CD4-positive, alpha-beta memory T cell (primary cell): ENCODE results near the gene PLK1. TPM values are rescaled to one million over a fixed set of nuclear protein-coding genes. Genes with fewer than 3 reads are reported as not detected.

Experiments
- CTCF ChIA-PET: fragments of 350-600 bp; sonication (Branson Sonifier 250); formaldehyde crosslinking; loops from one replicate; lab custom pipeline; 2021; ENCODE audit warnings: inconsistent platforms; ENCODE audit not compliant: partially characterized antibody; lab: Charles Lee
- POLR2A ChIA-PET: fragments of 350-600 bp; sonication (Branson Sonifier 250); formaldehyde crosslinking; loops from one replicate; lab custom pipeline; 2021; ENCODE audit not compliant: partially characterized antibody; lab: Charles Lee
- DNase-seq, 5 donors: peaks; one replicate each; pipeline versions ENCODE4 v3.0.0 to v3.0.0-alpha.2; 2020 to 2022; ENCODE audit warnings: mixed read lengths in 1 of 5
- H3K27ac ChIP-seq: one replicate; pipeline ENCODE4 v1.7.0; 2013; ENCODE audit warnings: low read depth, low read length
- H3K27me3 ChIP-seq: 2 replicates; pipeline ENCODE4 v1.7.0; 2013; ENCODE audit warnings: mild to moderate bottlenecking, low read length, moderate library complexity; ENCODE audit not compliant: insufficient read depth
- H3K36me3 ChIP-seq: 2 replicates; pipeline ENCODE4 v1.7.0; 2013; ENCODE audit warnings: mild to moderate bottlenecking, low read length, moderate library complexity; ENCODE audit not compliant: insufficient read depth
- H3K4me1 ChIP-seq: 2 replicates; pipeline ENCODE4 v1.7.0; 2013; ENCODE audit warnings: mild to moderate bottlenecking, low read length, moderate library complexity; ENCODE audit not compliant: insufficient read depth
- H3K4me3 ChIP-seq, 2 donors: one replicate each; pipeline ENCODE4 v1.7.0; 2013; ENCODE audit warnings: low read length in 2 of 2, mild to moderate bottlenecking in 1 of 2
- H3K9me3 ChIP-seq, 2 donors: one replicate each; pipeline ENCODE4 v1.7.0; 2013; ENCODE audit warnings: low read length in 2 of 2, control low read depth in 1 of 2; ENCODE audit not compliant: control insufficient read depth in 1 of 2
- H3K27ac Mint-ChIP-seq, 7 donors: one replicate each; pipeline ENCODE4 v1.8.0; 2020 to 2021; ENCODE audit warnings: mixed read lengths in 7 of 7, mild to moderate bottlenecking in 6 of 7, inconsistent platforms in 3 of 7, moderate library complexity in 3 of 7
- H3K27me3 Mint-ChIP-seq, 2 donors: one replicate each; pipeline ENCODE4 v1.8.0; 2020 to 2021; ENCODE audit warnings: mixed read lengths in 2 of 2
- H3K36me3 Mint-ChIP-seq, 2 donors: one replicate each; pipeline ENCODE4 v1.8.0; 2020 to 2021; ENCODE audit warnings: mixed read lengths in 2 of 2, inconsistent platforms in 1 of 2, mild to moderate bottlenecking in 1 of 2
- H3K4me1 Mint-ChIP-seq, 4 donors: one replicate each; pipeline ENCODE4 v1.8.0; 2020 to 2021; ENCODE audit warnings: mixed read lengths in 4 of 4, mild to moderate bottlenecking in 1 of 4
- H3K4me3 Mint-ChIP-seq, 8 donors: one replicate each; pipeline ENCODE4 v1.8.0; 2020 to 2021; ENCODE audit warnings: mixed read lengths in 8 of 8, mild to moderate bottlenecking in 7 of 8, moderate library complexity in 6 of 8, inconsistent platforms in 3 of 8
- H3K9me3 Mint-ChIP-seq, 8 donors: one replicate each; pipeline ENCODE4 v1.8.0; 2020 to 2021; ENCODE audit warnings: mixed read lengths in 8 of 8, mild to moderate bottlenecking in 5 of 8, inconsistent platforms in 3 of 8, moderate library complexity in 1 of 8
- intact Hi-C: fragments of 100-400 bp; cut with micrococcal nuclease; formaldehyde crosslinking; loops from one replicate; pipeline ENCODE4 v1.15.1; 2023
- polyA plus RNA-seq, 2 donors: library from polyadenylated mRNA; unstranded; fragments of 300-500 nt; fragmentation: Illumina TruSeq; gene quantifications; one replicate each; pipeline ENCODE4 v1.2.3, GENCODE V29; 2021
- total RNA-seq, 2 experiments: library from RNA; stranded (reverse); gene quantifications; one replicate each; pipeline ENCODE4 v1.2.3, GENCODE V29; 2021

Gene PLK1
- total and polyA plus RNA-seq, 4 experiments from 2014 or later, result 0.18 to 3.5 (median 3.0) TPM; not detected in 1

DNA sequence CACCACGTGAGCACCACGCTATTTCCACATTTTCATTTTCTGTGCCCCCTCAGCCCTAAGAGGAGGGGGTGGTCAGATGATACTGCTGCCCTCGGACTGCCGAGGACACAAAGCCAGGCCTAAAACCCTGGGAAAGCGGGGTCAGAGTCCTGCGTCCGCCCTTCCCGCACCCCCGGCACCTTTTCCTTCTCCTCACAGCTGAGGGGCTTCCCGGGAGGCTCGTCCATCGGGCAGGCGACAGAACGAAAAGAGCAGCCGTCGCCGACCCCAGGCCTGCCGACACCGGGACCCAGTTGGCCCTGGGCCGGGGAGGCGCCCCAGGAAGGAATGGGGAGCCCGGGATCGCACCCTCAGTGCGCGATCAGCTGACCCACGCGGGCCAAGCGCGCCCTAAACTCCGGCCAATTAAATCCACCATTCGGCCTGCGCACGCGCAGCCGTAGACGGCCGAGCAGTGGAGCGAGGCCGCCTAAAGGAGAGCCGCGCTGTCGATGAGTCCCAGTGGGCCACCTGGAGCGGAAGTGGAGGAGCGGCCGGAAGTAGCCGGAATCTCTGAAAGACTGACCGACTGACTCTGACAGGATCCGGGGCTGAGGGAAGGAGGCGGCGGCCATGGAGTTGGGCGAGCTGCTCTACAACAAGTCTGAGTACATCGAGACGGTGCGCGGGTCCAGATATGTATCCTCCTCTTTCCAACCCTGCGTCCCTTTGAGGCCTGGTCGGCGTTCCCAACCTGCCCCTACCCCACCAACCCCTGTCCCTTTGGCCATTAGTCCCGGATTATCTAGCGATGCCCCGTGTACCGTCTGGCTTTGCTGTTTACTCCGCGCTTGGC, 37.5 kb upstream of the PLK1 start, which contains the start of the genes DCTN5 and PALB2:
DCTN5 (plus strand) TSS at position 536 of the 835 bp plus-strand sequence; CDS start at position 613, 77 bp downstream.
PALB2 (minus strand) TSS at position 380 of the 835 bp plus-strand sequence; CDS start at position 227, 153 bp downstream.
- H3K4me3 ChIP-seq, result peak within 1 kb of the TSS; percentile 82 to 100
- no peaks in the 10 kb centered on the region for H3K9me3 ChIP-seq
- H3K27me3 ChIP-seq, result no peaks in the 10 kb centered on the region
- peak within 1 kb of the TSS; percentile 98 to 100 (median 99) for H3K4me3 Mint-ChIP-seq
- H3K36me3 Mint-ChIP-seq, result peaks cover 21 to 41% of the 10 kb centered on the region in 2 donors
- H3K36me3 ChIP-seq, result peaks cover 6% of the 10 kb centered on the region
- intact Hi-C loops, result loop anchor here (1.0 kb wide), 3 partner anchors 45 to 898 kb away; partner anchors contain the start of genes EARS2, NDUFAB1, RBBP6 and UBFD1
- CTCF ChIA-PET, result interaction anchor here (1.0 kb wide), 1 partner anchor 37 kb away, joined by 3 read pairs; no protein-coding TSS in a partner anchor
- no peaks in the 10 kb centered on the region for H3K9me3 Mint-ChIP-seq
- peak within 1 kb of the TSS; percentile 85 for H3K27ac ChIP-seq
- no peaks in the 10 kb centered on the region for H3K27me3 Mint-ChIP-seq
- H3K27ac Mint-ChIP-seq, result peak within 1 kb of the TSS; percentile 96 to 99 (median 98)
- POLR2A ChIA-PET, result interaction anchor here (1.1 to 1.8 kb wide), 2 partner anchors 44 to 84 kb away, joined by 4 to 7 read pairs; partner anchors contain the start of genes EARS2, NDUFAB1 and UBFD1
- H3K4me1 Mint-ChIP-seq, result peaks cover 24 to 49% (median 37%) of the 10 kb centered on the region in 4 donors
- H3K4me1 ChIP-seq, result peaks cover 20% of the 10 kb centered on the region
- DNase-seq, result peak; percentile 78 to 86 (median 80)

DNA sequence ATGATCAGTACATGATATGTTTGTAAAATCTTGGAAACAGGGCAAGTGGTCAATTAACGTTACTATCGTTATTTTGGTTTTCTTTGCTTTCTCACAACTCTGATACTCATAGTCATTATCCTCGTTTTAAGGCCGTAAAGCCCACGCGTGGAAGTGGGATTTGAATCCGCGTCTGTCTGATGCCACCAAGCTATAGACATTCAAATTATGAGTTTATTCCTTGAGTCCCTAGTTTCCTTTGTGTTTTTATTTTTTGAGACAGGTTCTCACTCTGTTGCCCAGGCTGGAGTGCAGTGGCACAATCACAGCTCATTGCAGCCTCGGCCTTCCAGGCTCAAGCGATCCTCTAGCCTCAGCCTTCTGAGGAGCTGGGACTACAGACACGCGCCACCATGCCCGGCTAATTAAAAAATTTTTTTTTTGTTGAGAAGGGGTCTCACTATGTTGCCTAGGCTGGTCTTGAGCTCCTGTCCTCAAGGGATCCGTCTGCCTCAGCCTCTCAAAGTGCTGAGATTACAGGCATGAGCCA, 36.4 kb upstream of the PLK1 start:
- ChIA-PET CTCF (interaction anchor here (0.6 kb wide), 1 partner anchor 371 kb away, joined by 3 read pairs; no protein-coding TSS in a partner anchor), POLR2A (interaction anchor here (1.1 to 1.8 kb wide), 3 partner anchors 36 to 85 kb away, joined by 4 to 7 read pairs (median 4); partner anchors contain the start of genes EARS2, NDUFAB1, PLK1 and UBFD1)
- peak overlapping the region; percentile 82 to 100 for H3K4me3 ChIP-seq
- peak in 1 of 5 donors; percentile 29 for DNase-seq
- no peaks in the 10 kb centered on the region for H3K27me3 ChIP-seq
- peaks cover 29 to 57% (median 44%) of the 10 kb centered on the region in 4 donors for H3K4me1 Mint-ChIP-seq
- H3K9me3 Mint-ChIP-seq, result no peaks in the 10 kb centered on the region
- H3K27ac ChIP-seq, result peak overlapping the region; percentile 85
- H3K36me3 Mint-ChIP-seq, result peaks cover 32 to 47% of the 10 kb centered on the region in 2 donors
- peaks cover 6% of the 10 kb centered on the region for H3K36me3 ChIP-seq
- H3K27ac Mint-ChIP-seq, result peak overlapping the region; percentile 96 to 99 (median 98)
- peaks cover 20% of the 10 kb centered on the region for H3K4me1 ChIP-seq
- H3K9me3 ChIP-seq, result no peaks in the 10 kb centered on the region
- H3K27me3 Mint-ChIP-seq, result no peaks in the 10 kb centered on the region
- H3K4me3 Mint-ChIP-seq, result peak overlapping the region; percentile 98 to 100 (median 99)
- intact Hi-C loops, result no loop called here

DNA sequence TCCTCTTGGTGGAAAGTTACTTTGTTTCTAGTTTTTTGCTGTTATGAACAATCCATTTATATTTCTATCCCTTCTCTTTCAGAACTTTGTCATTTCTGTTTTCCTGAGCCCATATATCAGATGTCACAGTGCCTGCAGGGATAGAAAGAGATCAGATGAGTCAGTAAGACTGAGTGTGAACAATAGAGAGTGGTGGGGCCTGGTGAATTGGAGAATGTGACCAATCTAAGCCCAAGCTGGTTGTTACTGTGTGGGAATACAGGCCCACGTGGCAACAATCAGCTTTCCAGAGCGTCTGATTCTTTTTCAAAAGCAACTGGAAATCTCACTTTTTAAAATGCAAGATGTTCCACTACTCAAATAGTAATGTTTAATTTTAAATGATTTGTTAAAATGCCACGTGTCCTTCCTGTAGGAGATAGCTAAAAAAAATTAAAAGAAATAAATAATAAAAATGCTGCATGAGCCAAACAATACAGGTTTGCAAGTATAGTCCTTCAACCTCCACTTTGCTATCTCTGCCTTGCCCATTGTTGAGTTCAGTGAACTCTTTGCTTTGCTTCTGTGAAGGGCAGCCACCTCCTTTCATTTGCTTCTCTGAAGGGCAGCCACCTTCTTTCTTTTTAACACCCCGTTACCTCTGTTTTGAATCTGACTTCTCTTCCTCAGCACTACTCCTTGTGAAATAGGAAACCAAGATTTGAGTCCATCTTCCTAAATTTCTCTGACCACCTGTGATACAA, 27.8 kb upstream of the PLK1 start:
- Mint-ChIP-seq H3K27ac (peak overlapping the region in 3 of 7 donors; percentile 6 to 77 (median 38)), H3K4me1 (peaks cover 23 to 38% (median 29%) of the 10 kb centered on the region in 4 donors), H3K4me3 (no peak overlapping the region), H3K36me3 (peaks cover 61 to 64% of the 10 kb centered on the region in 2 donors), H3K27me3 (no peaks in the 10 kb centered on the region), H3K9me3 (no peaks in the 10 kb centered on the region)
- Histone ChIP-seq H3K36me3 (peaks cover 10% of the 10 kb centered on the region), H3K9me3 (no peaks in the 10 kb centered on the region), H3K4me3 (no peak overlapping the region), H3K27ac (no peak overlapping the region), H3K4me1 (no peaks in the 10 kb centered on the region), H3K27me3 (no peaks in the 10 kb centered on the region)
- ChIA-PET POLR2A (no interaction called here), CTCF (interaction anchor here (0.7 kb wide), 1 partner anchor 17 kb away, joined by 3 read pairs; no protein-coding TSS in a partner anchor)
- intact Hi-C loops, result no loop called here
- no peak for DNase-seq

DNA sequence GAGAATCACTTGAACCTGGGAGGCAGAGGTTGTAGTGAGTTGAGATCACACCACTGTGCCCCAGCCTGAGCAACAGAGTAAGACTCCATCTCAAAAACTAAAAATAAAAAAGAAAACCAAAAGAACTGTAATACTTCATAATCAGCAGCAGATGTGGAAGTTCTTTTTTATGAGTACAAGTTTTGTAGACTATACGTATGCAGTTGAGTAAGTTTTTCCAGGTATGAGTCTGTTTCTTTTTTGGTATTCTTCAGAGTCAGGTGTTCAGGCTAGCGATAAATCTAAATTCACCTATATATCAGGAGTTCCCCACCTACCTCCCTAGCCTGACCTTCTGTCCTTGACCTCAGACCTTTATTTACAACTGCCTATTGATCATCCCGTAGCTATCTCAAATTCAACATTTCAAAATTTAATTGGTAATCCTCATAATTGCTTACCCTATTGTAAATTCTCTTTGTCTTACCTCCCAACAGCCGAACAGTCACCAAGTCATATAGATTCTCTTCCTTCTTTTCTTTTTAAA, 26.7 kb upstream of the PLK1 start:
- peaks cover 9% of the 10 kb centered on the region for H3K36me3 ChIP-seq
- no peak overlapping the region for H3K27ac ChIP-seq
- no peaks in the 10 kb centered on the region for H3K27me3 Mint-ChIP-seq
- H3K9me3 ChIP-seq, result no peaks in the 10 kb centered on the region
- CTCF ChIA-PET, result interaction anchor here (0.7 kb wide), 1 partner anchor 16 kb away, joined by 3 read pairs; no protein-coding TSS in a partner anchor
- no peaks in the 10 kb centered on the region for H3K4me1 ChIP-seq
- no peak for DNase-seq
- no peak overlapping the region for H3K4me3 Mint-ChIP-seq
- H3K36me3 Mint-ChIP-seq, result peaks cover 53 to 59% of the 10 kb centered on the region in 2 donors
- POLR2A ChIA-PET, result no interaction called here
- peak overlapping the region in 2 of 7 donors; percentile 23 to 29 for H3K27ac Mint-ChIP-seq
- intact Hi-C loops, result no loop called here
- no peaks in the 10 kb centered on the region for H3K27me3 ChIP-seq
- no peak overlapping the region for H3K4me3 ChIP-seq
- no peaks in the 10 kb centered on the region for H3K9me3 Mint-ChIP-seq
- peaks cover 13 to 27% (median 24%) of the 10 kb centered on the region in 4 donors for H3K4me1 Mint-ChIP-seq

- Histone ChIP-seq H3K36me3 (peaks cover 88% of the 10 kb centered on the region), H3K4me1 (no peaks in the 10 kb centered on the region), H3K9me3 (no peaks in the 10 kb centered on the region), H3K27me3 (no peaks in the 10 kb centered on the region), H3K4me3 (no peak overlapping the region), H3K27ac (no peak overlapping the region)
- intact Hi-C loops, result no loop called here
- peaks cover 0 to 4% (median under 1%) of the 10 kb centered on the region in 4 donors for H3K4me1 Mint-ChIP-seq
- no peaks in the 10 kb centered on the region for H3K27me3 Mint-ChIP-seq
- no peak for DNase-seq
- no peaks in the 10 kb centered on the region for H3K9me3 Mint-ChIP-seq
- POLR2A ChIA-PET, result no interaction called here
- peaks cover 90 to 95% of the 10 kb centered on the region in 2 donors for H3K36me3 Mint-ChIP-seq
- CTCF ChIA-PET, result interaction anchor here (1.3 to 1.4 kb wide), 2 partner anchors 14 to 67 kb away, joined by 4 to 6 read pairs; no protein-coding TSS in a partner anchor
- H3K4me3 Mint-ChIP-seq, result no peak overlapping the region
- no peak overlapping the region for H3K27ac Mint-ChIP-seq
Observed at GRCh38 chr16:23663918-23664317, 14.8 kb upstream of the PLK1 start.

DNA sequence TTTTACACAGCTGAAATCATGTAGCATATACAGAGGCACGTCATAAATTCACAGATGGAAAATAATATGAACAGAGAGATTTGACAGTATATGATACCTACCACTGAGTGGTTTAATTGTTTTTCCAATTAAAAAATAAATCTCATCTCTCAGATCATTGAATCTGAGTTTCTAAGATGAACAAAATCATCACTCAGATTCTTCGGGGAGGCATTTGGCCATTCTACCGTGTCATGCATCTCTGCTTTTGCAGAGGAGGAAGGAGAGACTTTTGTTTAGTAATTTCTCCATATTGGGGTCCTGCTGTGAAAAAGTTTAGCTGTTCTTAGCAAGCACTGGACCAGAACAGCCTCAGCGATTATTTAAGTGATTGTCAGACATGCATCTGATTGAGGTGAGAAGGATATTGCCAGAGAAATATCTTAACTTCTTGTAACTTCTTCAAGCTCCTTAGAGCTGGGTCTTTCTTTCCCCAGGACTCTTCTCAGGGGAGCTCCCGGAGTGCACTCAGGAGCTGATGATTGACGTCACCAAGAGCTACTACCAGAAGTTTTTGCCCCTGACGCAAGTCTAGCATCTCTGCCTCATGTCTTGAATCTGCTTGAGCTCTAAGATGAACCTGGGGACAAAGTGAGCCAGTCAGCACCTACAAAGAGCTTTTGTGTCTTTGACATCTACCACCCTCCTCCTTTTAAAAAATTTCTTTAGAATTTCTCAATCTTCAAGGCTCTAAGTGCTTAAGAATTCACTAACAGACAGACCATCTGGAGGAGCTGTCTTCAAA, 11.9 kb upstream of the PLK1 start:
- H3K27ac Mint-ChIP-seq, result no peak overlapping the region

More for the DNA sequence above, 11.9 kb upstream of the PLK1 start:
- intact Hi-C loops, result no loop called here
- Mint-ChIP-seq H3K27me3 (no peaks in the 10 kb centered on the region), H3K4me1 (peaks cover 0 to 10% (median 0%) of the 10 kb centered on the region in 4 donors), H3K36me3 (peaks cover 88 to 89% of the 10 kb centered on the region in 2 donors), H3K4me3 (no peak overlapping the region), H3K9me3 (no peaks in the 10 kb centered on the region)
- POLR2A ChIA-PET, result no interaction called here
- peaks cover 68% of the 10 kb centered on the region for H3K36me3 ChIP-seq
- no peaks in the 10 kb centered on the region for H3K9me3 ChIP-seq
- CTCF ChIA-PET, result interaction anchor here (0.9 kb wide), 1 partner anchor 11 kb away, joined by 5 read pairs; no protein-coding TSS in a partner anchor
- H3K4me1 ChIP-seq, result no peaks in the 10 kb centered on the region
- DNase-seq, result no peak
- H3K27me3 ChIP-seq, result no peaks in the 10 kb centered on the region
- no peak overlapping the region for H3K4me3 ChIP-seq
- no peak overlapping the region for H3K27ac ChIP-seq
